ENCODE measurements around the gene CFAP77.

DNA sequence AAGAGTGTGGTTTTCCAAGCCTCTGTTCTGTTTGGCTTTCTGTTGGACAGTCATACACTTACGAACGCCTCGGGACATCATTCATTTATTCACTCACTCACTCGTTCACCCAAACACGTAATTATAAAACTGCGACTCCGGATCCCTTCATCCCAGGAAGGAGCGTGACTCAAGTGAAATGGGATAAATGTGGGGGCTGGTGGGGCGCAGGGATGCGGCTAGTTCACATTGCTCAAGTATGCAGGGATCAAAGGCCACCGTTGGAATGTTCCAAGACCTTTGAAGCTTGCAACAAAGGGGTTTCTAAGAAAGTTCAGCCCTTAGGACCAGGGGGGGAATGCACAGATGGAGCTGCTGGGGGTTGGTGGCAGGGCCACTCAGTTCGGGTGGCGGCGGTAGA, 64.2 kb downstream of the CFAP77 start:
- TF ChIP-seq ZNF274 (IDR thresholded peaks at IDR 0.05; ENCODE audit: low read depth, low read length), result no peak
- TF ChIP-seq YY1 (IDR thresholded peaks at IDR 0.05; ENCODE audit: insufficient read depth, insufficient read length), result no peak

All from NT2/D1 (cell line).